ENCODE results near the gene SCRT2.

GRCh38 chr20:664151-664550 lies 11.5 kb downstream of the SCRT2 start:
- TF ChIP-seq CTCF (IDR thresholded peaks at IDR 0.05; ENCODE audit: extremely low read depth in 1 of 2, insufficient read depth in 1 of 2, low read depth in 1 of 2, low read length in 2 of 2) (no peak), POLR2A (IDR thresholded peaks at IDR 0.05; ENCODE audit: low read depth, low read length) (no peak), MAX (IDR thresholded peaks at IDR 0.05; ENCODE audit: insufficient read depth, insufficient read length) (no peak), POLR2AphosphoS5 (IDR thresholded peaks at IDR 0.05; ENCODE audit: insufficient read depth, low read depth, low read length) (no peak), JUN (IDR thresholded peaks at IDR 0.05; ENCODE audit: borderline replicate concordance, insufficient read depth, insufficient read length, low read depth) (no peak), EZH2 (IDR thresholded peaks at IDR 0.05; ENCODE audit: borderline replicate concordance, low read depth, low read length, severe bottlenecking) (peak; percentile 20), FOS (IDR thresholded peaks at IDR 0.05; ENCODE audit: borderline replicate concordance, insufficient read depth, low read length) (no peak), MYC (IDR thresholded peaks at IDR 0.05; ENCODE audit: low read depth, low read length) (no peak), GATA2 (IDR thresholded peaks at IDR 0.05; ENCODE audit: insufficient read depth, insufficient read length, low read depth, low read length) (no peak)

Data from endothelial cell of umbilical vein (primary cell).